HepG2 (cell line): ENCODE measurements around the gene PPP1R8. TPM values are rescaled to one million over a fixed set of nuclear protein-coding genes. Genes with fewer than 3 reads are reported as not detected.

Experiments
- ADNP ChIP-seq: sonication (generic); formaldehyde crosslinking; IDR thresholded peaks from 2 replicates; pipeline ENCODE4 v1.4.0; 2020; ENCODE audit warnings: missing genetic modification reagents
- FOXO1 ChIP-seq: sonication (generic); formaldehyde crosslinking; IDR thresholded peaks from 2 replicates; pipeline ENCODE4 v1.4.0; 2020; ENCODE audit warnings: missing genetic modification reagents
- KMT2A ChIP-seq: sonication (generic); formaldehyde crosslinking; IDR thresholded peaks from 2 replicates; pipeline ENCODE4 v1.4.0; 2020; ENCODE audit warnings: missing genetic modification reagents
- MAFF ChIP-seq: IDR thresholded peaks from 2 replicates; pipeline ENCODE4 v1.6.1; 2011; ENCODE audit warnings: low read depth, low read length, improper control_type of control experiment
- MTF1 ChIP-seq: sonication (generic); formaldehyde crosslinking; IDR thresholded peaks from 2 replicates; pipeline ENCODE4 v1.5.0; 2020; ENCODE audit warnings: missing genetic modification reagents
- NFE2L1 ChIP-seq: sonication (generic); formaldehyde crosslinking; IDR thresholded peaks from 2 replicates; pipeline ENCODE4 v1.4.0; 2020; ENCODE audit warnings: missing genetic modification reagents, mild to moderate bottlenecking, borderline replicate concordance
- PAF1 ChIP-seq: IDR thresholded peaks from 2 replicates; pipeline ENCODE4 v1.6.1; 2016; ENCODE audit warnings: missing genetic modification reagents, missing compliant biosample characterization
- SP2 ChIP-seq: sonication (generic); formaldehyde crosslinking; IDR thresholded peaks from 2 replicates; pipeline ENCODE4 v1.5.1; 2020; ENCODE audit warnings: mild to moderate bottlenecking, missing genetic modification reagents
- TP53 ChIP-seq: sonication (generic); formaldehyde crosslinking; conservative IDR thresholded peaks from 2 replicates; pipeline ENCODE4 v1.4.0; 2020; ENCODE audit warnings: missing genetic modification reagents
- ZNF136 ChIP-seq: sonication (generic); formaldehyde crosslinking; IDR thresholded peaks from 2 replicates; pipeline ENCODE4 v1.8.1; 2022; ENCODE audit warnings: low read depth, mild to moderate bottlenecking, moderate library complexity, missing genetic modification reagents
- ZNF17 ChIP-seq: sonication (generic); formaldehyde crosslinking; IDR thresholded peaks from 2 replicates; pipeline ENCODE4 v1.5.0; 2020; ENCODE audit warnings: mild to moderate bottlenecking, missing genetic modification reagents
- ZNF180 ChIP-seq: sonication (generic); formaldehyde crosslinking; IDR thresholded peaks from 2 replicates; pipeline ENCODE4 v1.4.0; 2020; ENCODE audit warnings: low read depth, missing genetic modification reagents, borderline replicate concordance
- ZNF256 ChIP-seq: sonication (generic); formaldehyde crosslinking; conservative IDR thresholded peaks from 2 replicates; pipeline ENCODE4 v1.4.0; 2020; ENCODE audit warnings: missing genetic modification reagents
- ZNF678 ChIP-seq: sonication (generic); formaldehyde crosslinking; IDR thresholded peaks from 2 replicates; pipeline ENCODE4 v1.4.0; 2020; ENCODE audit warnings: mild to moderate bottlenecking, missing genetic modification reagents
- ZNF747 ChIP-seq: sonication (generic); formaldehyde crosslinking; IDR thresholded peaks from 2 replicates; pipeline ENCODE4 v1.8.1; 2023; ENCODE audit warnings: missing genetic modification reagents, mild to moderate bottlenecking, borderline replicate concordance
- polyA plus RNA-seq, 8 experiments: library from polyadenylated mRNA; depleted of rRNA in 3 of 8; stranded (reverse) in 7 of 8; unstranded in 1 of 8; fragments of >200 nt; fragmentation: Illumina TruSeq in 4 of 8; extraction: Trizol in 4 of 8; gene quantifications; 2 replicates each; pipeline versions ENCODE4 v1.2.1 to v1.2.3, GENCODE V29; 2011 to 2016; ENCODE audit warnings: low read depth in 4 of 8, missing spikeins in 1 of 8, mixed read lengths in 1 of 8; ENCODE audit not compliant: insufficient read depth in 1 of 8
- total RNA-seq, 5 experiments: library from RNA; depleted of rRNA; stranded (reverse); fragments of >200 nt; fragmentation: Illumina TruSeq; extraction: Trizol; gene quantifications; 2 replicates each; pipeline ENCODE4 v1.2.3, GENCODE V29; 2016; ENCODE audit warnings: low read depth in 1 of 5
- TF ChIP-seq, protein P1 (sequence below): sonication (generic); formaldehyde crosslinking; IDR thresholded peaks from 2 replicates; pipeline ENCODE4 v1.4.0; 2020; ENCODE audit warnings: mild to moderate bottlenecking, missing genetic modification reagents, borderline replicate concordance
- TF ChIP-seq, protein P2 (sequence below): sonication (generic); formaldehyde crosslinking; IDR thresholded peaks from 2 replicates; pipeline ENCODE4 v1.4.0; 2020; ENCODE audit warnings: mild to moderate bottlenecking, low read depth, missing genetic modification reagents
- TF ChIP-seq, protein P3 (sequence below): sonication (generic); formaldehyde crosslinking; IDR thresholded peaks from 2 replicates; pipeline ENCODE4 v1.9.0; 2021; ENCODE audit warnings: missing genetic modification reagents, borderline replicate concordance
- TF ChIP-seq, protein P4 (sequence below): sonication (generic); formaldehyde crosslinking; IDR thresholded peaks from 2 replicates; pipeline ENCODE4 v1.4.0; 2020; ENCODE audit warnings: missing genetic modification reagents, mild to moderate bottlenecking, borderline replicate concordance

The PPP1R8 gene
- total and polyA plus RNA-seq, 2 of the 13 experiments (the other 11 are each of a cell fraction or from before 2014, with no cell fraction given): 38.3 to 62.2 TPM

DNA sequence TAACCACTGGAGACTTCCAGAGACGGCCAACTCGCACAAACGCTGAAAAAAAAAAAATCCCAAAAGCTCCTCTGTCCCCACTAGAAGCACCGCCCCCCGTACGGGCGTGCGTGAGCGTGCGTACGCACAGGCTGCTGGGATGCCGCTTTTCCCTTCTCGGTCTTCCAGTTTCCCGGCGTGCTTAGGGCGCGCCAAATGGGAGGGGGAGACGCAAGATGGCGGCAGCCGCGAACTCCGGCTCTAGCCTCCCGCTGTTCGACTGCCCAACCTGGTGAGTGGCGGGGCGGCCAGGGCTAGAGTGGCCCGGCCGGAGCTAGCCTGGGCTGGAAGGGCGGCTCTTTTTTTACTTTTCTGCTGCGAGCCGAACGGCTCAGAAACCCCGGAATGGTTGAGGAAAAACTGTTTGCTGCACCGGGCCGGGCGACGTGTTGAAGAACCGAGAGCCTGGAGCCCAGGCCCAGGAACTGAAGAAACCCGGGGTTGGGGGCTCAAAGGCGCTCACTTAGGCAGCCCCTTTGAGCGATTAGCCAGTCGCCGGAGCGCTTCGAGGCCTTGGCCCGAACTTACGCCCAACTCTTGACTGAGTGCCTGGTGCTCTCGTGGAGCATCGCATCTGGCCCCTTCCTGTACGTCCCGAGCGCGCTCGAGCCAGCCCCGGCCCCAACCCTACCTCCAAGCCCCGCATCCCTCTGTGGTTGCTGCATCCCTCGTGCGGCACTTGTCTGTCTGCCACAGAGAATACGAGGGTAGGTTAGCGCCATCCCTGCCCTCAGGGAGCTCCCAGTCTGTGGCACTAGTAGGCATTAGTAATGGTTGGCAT is at the start of gene PPP1R8 (continued):
- TF ChIP-seq, protein P1, sequence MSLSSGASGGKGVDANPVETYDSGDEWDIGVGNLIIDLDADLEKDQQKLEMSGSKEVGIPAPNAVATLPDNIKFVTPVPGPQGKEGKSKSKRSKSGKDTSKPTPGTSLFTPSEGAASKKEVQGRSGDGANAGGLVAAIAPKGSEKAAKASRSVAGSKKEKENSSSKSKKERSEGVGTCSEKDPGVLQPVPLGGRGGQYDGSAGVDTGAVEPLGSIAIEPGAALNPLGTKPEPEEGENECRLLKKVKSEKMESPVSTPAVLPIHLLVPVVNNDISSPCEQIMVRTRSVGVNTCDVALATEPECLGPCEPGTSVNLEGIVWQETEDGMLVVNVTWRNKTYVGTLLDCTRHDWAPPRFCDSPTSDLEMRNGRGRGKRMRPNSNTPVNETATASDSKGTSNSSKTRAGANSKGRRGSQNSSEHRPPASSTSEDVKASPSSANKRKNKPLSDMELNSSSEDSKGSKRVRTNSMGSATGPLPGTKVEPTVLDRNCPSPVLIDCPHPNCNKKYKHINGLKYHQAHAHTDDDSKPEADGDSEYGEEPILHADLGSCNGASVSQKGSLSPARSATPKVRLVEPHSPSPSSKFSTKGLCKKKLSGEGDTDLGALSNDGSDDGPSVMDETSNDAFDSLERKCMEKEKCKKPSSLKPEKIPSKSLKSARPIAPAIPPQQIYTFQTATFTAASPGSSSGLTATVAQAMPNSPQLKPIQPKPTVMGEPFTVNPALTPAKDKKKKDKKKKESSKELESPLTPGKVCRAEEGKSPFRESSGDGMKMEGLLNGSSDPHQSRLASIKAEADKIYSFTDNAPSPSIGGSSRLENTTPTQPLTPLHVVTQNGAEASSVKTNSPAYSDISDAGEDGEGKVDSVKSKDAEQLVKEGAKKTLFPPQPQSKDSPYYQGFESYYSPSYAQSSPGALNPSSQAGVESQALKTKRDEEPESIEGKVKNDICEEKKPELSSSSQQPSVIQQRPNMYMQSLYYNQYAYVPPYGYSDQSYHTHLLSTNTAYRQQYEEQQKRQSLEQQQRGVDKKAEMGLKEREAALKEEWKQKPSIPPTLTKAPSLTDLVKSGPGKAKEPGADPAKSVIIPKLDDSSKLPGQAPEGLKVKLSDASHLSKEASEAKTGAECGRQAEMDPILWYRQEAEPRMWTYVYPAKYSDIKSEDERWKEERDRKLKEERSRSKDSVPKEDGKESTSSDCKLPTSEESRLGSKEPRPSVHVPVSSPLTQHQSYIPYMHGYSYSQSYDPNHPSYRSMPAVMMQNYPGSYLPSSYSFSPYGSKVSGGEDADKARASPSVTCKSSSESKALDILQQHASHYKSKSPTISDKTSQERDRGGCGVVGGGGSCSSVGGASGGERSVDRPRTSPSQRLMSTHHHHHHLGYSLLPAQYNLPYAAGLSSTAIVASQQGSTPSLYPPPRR (CRISPR knock-in tag): peak; percentile 57; the same call in 1 of the 2 replicates
- TF ChIP-seq SP2 (no peak), FOXO1 (CRISPR knock-in tag) (peak; percentile 21; the same call in 1 of the 2 replicates), ZNF256 (CRISPR knock-in tag) (0 out of 2 replicates have a peak, but pooled peaks have one; percentile 44), ADNP (no peak), MAFF (no peak), ZNF678 (CRISPR knock-in tag) (0 out of 2 replicates have a peak, but pooled peaks have one; percentile 51), ZNF17 (CRISPR knock-in tag) (no peak), ZNF180 (CRISPR knock-in tag) (no peak), TP53 (CRISPR knock-in tag) (0 out of 2 replicates have a peak, but pooled peaks have one; percentile 10), NFE2L1 (CRISPR knock-in tag) (no peak), KMT2A (peak; percentile 94), MTF1 (CRISPR knock-in tag) (peak; percentile 60; the same call in 1 of the 2 replicates), ZNF136 (CRISPR knock-in tag) (no peak), PAF1 (no peak), ZNF747 (CRISPR knock-in tag) (no peak)
- TF ChIP-seq, protein P2, sequence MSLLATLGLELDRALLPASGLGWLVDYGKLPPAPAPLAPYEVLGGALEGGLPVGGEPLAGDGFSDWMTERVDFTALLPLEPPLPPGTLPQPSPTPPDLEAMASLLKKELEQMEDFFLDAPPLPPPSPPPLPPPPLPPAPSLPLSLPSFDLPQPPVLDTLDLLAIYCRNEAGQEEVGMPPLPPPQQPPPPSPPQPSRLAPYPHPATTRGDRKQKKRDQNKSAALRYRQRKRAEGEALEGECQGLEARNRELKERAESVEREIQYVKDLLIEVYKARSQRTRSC (CRISPR knock-in tag): no peak
- TF ChIP-seq, protein P3, sequence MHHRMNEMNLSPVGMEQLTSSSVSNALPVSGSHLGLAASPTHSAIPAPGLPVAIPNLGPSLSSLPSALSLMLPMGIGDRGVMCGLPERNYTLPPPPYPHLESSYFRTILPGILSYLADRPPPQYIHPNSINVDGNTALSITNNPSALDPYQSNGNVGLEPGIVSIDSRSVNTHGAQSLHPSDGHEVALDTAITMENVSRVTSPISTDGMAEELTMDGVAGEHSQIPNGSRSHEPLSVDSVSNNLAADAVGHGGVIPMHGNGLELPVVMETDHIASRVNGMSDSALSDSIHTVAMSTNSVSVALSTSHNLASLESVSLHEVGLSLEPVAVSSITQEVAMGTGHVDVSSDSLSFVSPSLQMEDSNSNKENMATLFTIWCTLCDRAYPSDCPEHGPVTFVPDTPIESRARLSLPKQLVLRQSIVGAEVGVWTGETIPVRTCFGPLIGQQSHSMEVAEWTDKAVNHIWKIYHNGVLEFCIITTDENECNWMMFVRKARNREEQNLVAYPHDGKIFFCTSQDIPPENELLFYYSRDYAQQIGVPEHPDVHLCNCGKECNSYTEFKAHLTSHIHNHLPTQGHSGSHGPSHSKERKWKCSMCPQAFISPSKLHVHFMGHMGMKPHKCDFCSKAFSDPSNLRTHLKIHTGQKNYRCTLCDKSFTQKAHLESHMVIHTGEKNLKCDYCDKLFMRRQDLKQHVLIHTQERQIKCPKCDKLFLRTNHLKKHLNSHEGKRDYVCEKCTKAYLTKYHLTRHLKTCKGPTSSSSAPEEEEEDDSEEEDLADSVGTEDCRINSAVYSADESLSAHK (CRISPR knock-in tag): no peak
- TF ChIP-seq, protein P4, sequence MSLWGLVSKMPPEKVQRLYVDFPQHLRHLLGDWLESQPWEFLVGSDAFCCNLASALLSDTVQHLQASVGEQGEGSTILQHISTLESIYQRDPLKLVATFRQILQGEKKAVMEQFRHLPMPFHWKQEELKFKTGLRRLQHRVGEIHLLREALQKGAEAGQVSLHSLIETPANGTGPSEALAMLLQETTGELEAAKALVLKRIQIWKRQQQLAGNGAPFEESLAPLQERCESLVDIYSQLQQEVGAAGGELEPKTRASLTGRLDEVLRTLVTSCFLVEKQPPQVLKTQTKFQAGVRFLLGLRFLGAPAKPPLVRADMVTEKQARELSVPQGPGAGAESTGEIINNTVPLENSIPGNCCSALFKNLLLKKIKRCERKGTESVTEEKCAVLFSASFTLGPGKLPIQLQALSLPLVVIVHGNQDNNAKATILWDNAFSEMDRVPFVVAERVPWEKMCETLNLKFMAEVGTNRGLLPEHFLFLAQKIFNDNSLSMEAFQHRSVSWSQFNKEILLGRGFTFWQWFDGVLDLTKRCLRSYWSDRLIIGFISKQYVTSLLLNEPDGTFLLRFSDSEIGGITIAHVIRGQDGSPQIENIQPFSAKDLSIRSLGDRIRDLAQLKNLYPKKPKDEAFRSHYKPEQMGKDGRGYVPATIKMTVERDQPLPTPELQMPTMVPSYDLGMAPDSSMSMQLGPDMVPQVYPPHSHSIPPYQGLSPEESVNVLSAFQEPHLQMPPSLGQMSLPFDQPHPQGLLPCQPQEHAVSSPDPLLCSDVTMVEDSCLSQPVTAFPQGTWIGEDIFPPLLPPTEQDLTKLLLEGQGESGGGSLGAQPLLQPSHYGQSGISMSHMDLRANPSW (CRISPR knock-in tag): no peak
